GM18498 (cell line): ENCODE measurements around the gene EFCAB6.

Source experiments
- ATAC-seq: cut with Tn5 transposase; IDR thresholded peaks from one replicate; pipeline ENCODE4 v1.9.1; 2021; ENCODE audit warnings: mild to moderate bottlenecking, moderate library complexity; ENCODE audit not compliant: unreplicated experiment

EFCAB6 gene

DNA sequence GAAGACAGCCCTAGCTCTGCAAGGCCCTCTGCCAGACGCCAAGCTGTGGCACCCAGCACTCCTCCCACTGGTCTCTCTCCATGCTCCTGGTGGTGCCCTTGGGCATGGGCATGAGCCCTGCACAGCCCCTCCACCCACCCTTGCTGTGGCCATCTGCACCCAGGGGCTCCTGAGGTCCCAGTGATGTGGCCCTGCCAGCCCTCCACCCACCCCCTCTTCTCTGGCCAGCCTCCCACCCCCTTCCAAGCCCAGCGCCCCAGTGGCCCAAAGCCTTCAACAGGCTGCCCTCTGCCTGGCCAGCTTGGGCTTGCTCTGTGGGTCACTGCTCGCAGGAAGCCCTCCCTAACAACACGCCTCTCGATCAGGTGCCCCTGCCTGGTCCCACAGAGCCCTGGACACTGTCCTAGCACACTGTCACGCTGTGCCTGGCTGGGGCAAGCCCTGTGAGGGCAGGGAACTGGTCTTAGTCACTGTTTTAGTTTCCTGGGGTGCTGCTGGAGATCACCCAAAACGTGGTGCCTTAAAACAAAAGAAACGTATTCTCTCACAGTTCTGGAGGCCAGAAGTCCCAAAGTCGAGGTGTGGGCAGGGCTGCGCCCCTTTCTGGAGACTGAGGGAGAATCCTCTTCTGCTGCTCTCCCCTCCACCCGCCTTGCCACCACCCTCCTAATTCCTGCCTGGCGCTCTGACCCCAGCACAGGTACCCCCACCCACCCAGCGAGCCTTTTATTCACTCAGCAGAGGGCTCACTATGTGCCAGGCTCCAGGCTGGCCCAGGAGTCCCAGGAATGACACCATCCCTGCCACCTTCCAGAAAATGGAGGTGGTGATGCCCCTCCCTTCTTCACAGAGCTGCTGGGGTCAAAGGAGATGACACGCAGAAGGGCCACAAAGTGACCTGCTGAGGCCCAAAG, 35.5 kb upstream of the EFCAB6 start:
- ATAC-seq: no peak

DNA sequence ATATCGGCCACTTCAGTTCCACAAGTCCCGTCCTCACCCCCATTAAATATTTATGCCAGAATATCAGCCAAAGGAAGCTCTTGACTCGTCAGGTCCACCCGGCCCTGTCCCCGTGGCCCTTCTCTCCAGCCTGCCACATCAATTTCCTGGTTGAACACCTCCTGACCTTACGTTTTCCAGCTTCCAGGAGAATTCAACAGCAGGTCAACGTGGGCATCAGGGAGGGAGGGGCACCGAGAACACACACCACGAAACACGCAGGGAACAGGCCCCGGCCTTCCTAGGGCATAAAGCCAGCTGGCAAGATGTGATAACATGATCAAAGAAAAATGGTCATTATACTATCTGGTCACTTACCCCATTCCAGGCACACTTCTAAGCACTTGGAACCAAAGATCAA, 34.9 kb upstream of the EFCAB6 start:
- no peak for ATAC-seq

DNA sequence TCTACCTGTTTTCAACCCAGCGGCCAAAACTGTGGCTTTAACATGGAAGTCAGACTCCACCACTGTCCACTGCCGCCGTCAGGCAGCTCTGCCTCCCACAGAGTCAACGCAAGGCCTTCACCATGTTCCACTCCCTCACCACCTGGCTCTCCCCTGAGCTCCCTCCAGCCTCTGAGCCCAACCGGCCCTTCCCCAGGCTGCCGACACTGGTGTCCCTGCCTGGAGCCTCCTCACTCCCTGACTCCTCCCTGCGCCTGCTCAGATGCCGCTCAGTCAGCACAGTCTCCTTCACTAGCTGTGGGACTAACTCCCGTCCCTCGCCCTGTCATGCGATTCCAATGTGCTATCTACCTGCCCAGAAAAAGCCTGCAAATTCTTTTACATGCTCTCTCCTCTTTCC, 33.9 kb upstream of the EFCAB6 start:
- no peak for ATAC-seq

DNA sequence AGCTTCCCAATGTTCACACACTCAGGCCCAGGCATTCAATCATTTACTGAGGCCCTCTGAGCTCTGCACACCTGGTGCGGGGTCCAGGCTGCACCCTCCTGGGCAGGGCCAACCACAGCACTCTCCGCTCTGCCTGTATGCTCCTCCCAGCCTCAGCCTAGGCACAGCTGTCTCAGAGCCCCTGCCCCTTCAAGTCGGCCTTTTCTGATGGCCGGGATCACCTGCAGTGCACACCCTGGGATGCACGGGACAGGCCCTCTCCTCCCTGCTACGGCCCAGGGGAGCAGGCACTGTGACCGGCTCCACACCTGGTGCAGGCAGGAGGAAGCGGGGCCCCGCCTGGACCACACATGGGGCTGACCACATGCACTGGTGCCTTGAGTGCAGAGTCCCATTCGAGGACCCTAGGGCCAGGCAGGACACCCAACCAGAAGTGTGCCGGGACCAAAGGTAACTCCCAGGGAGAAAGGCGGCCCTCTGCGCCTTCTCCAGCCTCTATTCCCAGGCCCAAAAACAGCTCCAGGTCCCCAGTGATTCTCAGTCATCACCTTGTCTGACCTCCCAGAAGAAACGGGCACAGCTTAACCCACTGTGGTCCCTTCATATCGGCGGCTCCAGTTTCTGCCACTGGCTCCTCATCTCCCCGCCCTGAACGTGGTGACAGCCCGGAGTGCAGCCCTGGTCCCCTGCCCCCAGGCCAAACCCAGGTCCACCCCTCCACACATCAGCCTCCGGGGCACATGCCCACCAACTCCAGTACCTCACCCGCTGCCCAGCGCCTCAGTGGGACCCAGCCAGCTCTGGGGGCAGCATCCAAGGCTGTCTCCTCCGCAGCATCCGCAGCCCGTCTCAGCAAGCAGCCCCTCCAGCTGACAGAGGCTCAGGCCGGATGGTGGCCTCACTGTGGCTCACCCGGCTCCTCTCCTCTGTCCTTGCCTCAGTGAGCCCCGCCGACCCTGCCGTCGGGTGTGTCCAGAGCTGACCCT, 32.7 kb upstream of the EFCAB6 start:
- no peak for ATAC-seq

DNA sequence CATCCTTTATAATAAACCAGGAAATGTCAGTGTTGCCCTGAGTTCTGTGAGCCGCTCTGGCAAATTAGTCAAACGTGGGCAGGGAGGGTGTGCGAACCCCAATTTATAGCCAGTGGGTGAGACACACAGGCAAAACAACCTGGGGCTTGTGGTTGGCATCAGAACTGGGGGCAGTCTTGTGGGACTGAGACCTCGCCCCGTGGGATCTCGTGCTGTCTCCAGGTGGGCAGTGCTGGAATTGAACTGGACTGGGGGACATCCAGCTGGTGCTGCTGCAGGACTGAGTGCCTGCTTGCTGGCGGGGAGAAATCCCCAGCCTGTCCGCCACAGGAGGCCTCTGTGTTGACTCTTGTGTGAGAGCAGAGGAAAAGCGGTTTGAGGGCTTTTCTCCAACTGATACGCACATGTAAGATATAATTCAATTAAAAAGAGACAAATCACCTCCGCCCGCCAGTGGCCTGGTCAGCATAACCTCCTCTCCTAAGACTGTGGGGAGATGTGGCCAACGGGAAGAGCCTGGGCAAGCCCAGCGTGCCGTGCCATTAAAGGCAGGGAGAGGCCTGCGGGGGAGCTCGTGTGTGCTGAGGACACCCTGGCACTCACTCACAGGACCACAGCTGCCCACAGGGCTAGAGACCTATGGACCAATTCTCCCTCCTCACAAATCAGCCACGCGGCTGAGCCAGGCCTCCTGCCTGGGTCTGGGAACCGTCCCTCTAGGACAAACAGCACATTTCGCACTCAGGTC, 31.9 kb upstream of the EFCAB6 start:
- ATAC-seq: no peak

DNA sequence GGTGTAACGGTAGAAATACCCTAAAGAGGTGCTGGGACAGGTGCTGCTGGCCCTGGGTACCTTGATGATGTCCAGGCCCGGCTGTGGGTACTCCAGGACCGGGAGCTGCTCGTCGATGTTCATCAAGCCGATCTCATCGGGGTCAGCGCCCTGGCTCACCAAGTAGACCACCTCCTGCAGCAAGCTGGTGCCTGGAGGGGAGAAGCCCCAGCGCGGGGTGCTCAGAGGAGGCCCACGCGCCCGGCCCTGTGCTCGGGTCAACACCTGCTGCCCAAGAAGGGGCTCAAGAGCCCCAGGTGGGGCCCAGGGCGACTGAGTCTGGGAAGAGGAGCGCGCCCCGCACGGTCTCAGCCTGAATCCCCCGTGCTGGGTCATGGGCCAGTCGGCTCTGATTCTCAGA, 29.6 kb upstream of the EFCAB6 start:
- ATAC-seq: no peak

DNA sequence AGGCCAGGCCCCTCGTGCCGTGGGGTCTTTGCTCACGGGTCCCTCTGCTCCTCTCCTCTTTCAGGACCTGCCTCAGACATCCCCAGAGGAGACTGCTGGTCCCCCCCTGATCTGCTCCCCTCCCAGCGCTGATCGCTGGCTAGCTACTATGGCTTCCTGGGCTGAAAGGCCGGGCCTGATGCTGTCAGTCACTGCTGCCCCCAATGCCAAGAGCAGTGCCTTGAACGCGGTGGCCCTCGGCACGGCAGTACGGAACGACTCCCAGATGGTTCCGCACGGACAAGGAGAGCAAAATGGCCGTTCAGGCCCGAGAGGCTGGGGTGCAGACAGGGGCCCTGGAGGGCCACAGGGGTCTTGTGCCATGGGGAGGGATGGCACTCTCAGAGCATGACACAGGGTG, 28.7 kb upstream of the EFCAB6 start:
- ATAC-seq: no peak

DNA sequence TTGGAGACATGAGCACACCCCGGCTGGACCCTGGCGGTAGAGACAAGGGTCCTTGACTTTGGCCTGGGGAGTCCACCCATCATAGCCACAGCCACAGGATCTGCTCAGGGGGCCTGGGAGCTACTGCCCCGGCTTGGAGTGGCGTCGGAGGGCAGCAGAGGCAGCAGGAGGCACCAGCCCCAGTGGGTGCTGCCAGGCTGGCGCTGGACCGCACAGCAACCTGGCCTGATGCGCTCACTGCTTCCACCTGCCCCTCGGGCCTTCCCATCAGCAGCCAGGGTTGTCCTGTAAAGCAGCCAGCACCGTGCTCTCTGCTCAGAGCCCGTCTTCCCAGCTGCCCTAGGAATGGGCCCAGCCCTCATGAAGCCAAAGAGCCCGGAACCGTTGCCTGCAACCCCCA, 28.3 kb upstream of the EFCAB6 start:
- no peak for ATAC-seq

DNA sequence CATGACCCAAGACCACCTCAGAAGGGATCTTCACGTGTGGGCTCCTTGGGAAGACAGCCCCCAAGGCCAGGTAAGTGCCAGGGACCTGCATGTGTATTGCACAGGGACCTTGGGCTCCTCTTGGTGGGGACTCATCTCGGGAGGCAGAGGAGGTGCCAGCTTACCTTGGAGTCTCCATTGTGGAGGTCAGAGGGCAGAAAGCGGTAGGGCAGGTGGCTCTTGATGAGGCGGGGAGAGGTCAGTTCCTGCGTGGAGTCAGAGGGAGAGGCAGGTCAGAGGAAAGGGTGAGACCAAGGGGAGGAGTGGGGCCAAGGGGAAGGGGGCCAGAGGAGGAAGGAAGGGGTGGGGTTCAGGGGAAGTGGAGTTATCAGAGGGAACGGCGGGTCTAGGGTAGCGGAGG, 27.7 kb upstream of the EFCAB6 start:
- no peak for ATAC-seq

DNA sequence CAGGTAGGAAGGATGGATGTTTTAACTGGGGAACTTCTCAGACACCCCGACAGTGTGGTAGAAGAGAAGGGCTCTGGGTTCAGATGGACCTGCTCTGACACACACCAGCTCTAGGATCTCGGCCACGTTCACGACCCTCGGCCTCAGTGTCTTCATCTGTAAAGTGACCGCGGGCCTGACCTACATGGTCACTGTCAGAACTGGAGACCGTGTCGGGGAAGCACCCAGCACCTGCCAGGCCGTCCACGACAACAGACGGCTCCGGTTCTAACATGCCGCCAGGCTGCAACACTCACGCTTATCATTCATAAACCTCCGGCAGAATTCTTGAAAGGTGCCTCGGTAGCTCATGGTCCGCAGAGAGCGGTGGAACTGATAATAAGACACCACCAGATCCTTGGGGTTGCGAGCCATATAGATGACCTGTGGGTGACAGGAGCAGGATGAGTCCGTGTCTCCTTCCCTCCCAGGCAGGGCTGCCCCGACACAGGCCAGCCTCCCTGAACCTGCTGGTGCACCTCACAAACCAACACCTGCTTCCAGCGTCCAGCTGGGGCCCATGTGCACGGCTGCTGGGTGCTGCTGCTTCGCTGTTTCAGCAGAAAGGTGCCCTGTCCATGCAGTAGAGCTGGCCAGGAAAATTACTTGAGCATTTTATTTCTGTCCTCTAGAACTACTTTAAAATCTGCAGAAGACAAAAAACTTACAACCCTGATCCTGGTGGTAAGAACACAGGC, 26.6 kb upstream of the EFCAB6 start:
- ATAC-seq: no peak

DNA sequence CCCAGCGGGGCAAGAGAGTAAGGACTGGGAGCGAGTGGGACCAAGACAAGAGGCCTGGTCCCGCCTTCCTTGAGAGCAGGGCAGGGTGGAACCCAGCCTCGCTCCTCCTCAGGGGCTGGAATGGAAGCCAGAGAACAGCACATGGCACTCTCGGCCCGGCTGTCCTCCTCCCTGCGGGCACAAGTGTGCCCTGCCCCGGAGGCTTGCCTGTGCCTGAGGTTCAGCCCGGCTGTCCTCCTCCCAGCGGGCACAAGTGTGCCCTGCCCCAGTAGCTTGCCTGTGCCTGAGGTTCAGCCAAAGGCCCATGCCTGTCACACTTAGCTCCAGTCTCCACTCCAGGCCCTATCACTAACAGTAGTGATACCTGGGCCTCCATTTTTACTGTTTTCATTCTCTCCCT, 26.1 kb upstream of the EFCAB6 start:
- ATAC-seq: no peak

DNA sequence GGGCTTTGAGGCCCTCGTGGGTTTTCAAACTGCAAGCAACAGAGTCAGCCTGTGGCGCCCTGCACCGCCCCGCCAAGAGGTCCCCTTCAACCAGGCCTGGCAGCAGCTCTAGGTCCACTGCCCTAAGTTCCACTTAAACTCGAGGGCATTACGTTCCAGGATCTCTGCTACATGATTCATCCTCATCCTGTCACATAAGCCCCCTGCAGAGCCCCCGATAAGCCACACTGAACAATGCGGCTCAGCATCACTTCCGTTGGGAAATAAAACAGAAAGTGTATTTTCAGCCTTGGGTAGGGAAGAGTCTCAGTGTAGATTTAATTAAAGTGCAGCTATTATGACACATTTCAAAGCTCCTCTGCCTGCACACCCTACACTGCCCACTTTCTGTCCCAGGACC, 25.6 kb upstream of the EFCAB6 start:
- no peak for ATAC-seq

DNA sequence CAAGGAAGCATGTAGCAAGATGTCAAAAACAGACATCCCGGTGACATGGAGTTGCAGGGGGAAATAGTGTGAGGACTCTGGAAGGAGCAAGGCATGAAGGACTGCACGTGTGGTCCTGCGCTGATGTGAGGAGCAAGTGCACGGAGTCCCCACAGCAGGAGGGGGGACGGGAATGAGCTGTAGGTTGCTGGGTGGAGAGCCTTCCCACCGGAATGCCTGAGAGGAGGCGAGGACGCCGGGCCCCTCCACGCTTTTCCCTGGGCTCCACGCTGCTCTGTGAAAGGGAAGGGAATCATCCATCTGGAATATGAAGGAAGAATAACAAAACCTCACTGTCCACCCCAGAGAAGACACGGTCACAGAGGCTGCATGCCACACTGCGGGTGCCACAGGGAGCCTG, 23.6 kb upstream of the EFCAB6 start:
- ATAC-seq: no peak

DNA sequence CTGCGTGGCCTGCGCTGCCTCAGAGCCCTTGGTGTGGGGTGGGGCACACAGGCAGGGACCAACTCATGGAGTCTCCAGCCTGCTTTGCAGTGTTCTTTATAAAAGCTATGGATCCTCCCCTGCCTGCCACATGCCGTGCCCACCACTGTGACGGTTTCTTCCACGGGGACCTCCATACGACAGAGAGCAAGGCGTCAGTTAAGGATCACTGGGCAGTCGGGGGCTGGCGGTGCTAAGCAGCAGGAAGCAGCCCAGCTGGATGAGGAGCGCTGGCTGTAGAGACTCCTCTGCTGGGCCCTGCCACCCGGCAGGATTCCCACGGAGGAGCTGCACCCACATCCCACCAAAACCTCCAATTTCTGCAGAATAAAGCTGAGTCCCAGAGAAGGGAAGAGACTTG, 23.1 kb upstream of the EFCAB6 start:
- ATAC-seq: no peak

DNA sequence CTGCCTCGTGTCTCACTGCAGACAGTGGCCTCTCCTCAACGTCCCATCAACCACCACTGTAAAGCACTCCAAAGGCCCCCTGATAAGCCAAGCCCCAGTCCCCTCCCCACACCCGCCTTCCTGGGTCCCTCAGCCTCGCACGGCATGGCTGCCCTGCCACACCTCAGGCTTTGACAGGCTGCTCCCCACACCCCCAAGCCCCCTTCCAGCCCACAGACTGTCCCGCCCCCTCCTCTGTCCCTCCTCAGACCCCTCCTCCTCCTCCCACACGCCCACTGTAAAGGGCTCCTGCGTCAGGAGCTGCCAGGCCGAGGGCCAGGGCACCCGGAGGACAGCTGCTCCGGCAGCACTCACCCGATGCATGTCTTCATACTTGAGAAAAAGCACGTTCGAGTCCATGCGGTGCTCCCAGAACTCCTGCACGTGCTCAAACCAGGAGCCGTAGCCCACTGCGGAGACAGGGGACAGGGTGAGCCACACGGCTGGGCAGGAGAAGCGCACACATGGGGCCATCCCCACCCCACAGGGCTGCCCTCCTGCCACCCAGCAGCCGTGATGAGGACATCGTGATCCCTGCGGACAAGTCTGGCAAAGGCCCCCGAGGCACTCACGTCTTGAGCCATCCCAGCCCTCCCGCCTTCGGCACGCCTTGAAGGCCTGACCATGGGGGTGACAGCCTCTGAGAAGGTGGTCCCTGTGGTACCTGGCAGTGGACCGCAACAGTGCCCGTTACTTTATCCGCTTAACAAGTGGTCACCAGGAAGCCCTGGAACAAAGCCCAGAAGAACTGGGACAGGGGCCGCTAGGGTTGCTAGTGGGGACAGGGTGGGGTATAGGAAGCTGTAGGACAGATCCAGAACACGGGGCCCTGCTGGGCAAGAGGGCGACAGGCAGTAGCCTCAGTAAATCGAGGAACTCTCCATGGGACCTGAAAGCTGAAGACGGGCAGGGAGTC, 21.5 kb upstream of the EFCAB6 start:
- ATAC-seq: no peak

DNA sequence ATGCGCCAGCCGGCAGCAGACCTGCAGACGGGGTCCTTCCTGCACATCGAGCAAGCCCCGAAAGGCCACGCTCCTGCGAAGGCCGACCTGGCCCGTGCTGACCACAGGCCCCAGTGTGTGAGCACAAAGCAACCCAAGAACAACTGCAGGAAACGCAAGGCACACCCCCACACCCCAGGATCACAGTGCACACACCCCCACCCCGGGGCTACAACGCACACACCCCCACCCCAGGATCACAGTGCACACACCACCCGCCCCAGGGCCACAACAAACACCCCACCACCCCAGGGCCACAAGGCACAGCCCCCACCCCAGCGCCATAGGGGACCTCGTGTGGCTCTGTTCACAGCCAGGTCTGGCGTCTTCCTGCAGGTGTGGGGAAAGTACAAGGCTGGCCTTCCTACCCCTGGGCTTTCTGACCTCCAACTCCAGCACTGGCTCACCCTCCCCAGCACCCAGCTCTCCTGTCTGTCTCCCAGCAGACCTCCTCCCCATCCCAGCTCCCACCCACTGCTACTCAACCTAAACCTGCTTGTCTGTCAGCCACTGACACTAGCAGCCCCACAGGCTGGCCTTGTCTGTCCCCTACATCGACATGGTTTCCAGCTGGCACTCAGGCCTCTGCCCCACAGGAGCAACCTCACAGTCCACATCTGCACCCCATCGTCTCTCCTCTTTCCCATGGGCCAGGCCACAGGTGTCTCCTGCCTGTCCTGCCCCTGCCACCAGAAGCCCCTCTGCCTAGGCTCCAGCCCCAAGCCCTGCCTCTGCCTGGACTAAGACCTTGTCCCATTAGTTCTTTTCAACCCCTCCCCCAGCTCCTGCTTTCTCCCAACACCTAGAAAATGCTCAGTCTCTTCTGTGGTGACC, 20.5 kb upstream of the EFCAB6 start:
- no peak for ATAC-seq

DNA sequence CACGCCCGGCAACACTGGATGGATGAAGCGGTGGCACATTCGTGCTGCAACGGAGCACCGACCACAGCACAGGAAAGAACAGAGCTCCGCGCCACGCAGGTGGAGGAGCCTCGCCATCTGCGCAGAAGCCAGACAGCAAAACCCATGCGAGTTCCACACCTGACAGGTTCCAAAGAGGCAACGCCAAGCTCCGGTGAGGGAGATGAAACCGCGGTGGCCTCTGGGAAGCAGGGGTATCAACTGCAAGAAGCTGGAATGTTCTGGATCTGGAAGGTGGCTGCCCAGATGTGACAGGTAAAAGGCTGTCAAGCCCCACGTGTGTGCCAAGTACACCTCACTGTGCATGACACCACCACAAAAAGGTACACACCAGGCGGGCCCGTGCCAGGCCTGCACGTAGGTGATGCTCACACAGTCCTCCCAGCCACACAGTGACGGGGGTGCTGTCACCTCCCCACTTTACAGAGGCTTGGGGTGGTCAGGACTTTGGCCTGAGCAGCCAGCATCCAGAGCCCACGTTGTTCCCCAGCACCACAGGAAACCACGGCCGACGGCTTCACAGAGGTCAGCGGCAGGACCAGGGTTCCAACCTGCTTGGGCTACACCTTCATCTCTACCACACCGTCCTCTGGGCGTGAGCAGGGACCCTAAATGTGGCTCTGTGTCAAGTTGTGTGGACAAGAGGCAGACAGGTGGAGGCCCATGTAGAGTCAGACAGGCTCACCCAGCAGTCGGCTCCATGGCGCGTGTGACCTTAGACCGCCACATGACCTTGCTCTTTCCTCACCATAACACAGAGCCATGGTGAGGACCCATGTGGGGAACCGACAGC, 19.7 kb upstream of the EFCAB6 start:
- no peak for ATAC-seq
